ENCODE data around the gene PDHA2.
A peak's percentile ranks its signal among the peaks of the same experiment; 100 is the strongest.
"Not testable (repeated sequence)": the region's sequence is repeated elsewhere in the genome, so short reads cannot be mapped to it uniquely, and the experiment has no call there.

Gene PDHA2

GRCh38 chr4:95839891-95840290 lies at the start of gene PDHA2:
PDHA2 (plus strand) TSS chr4:95840093; CDS start chr4:95840151, 58 bp downstream.
- DNase-seq (ENCODE audit: low spot score) = no peak

DNA sequence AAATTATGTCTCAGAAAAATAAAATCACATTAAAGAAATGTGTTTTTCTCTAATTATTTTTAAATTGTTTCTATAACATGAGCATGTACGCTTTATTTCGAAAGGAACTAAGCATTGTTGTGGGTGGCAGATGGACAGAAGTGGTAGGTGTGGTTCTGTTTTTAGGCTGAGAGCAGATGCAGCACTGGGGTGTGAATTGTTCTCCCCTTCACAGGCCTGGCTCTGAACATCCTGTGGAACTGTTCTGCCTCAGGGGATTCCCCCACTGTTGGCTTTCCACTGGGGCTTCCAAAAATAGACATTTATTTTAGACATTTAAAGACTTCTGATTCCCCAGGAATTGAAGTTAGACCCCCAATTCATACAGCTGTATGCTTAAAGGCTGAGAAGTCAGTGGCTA lies 41.9 kb upstream of the PDHA2 start:
- no peak for DNase-seq (ENCODE audit: low spot score)

GRCh38 chr4:95798727-95799126 lies 41.2 kb upstream of the PDHA2 start:
- DNase-seq (ENCODE audit: low spot score) = no peak

DNA sequence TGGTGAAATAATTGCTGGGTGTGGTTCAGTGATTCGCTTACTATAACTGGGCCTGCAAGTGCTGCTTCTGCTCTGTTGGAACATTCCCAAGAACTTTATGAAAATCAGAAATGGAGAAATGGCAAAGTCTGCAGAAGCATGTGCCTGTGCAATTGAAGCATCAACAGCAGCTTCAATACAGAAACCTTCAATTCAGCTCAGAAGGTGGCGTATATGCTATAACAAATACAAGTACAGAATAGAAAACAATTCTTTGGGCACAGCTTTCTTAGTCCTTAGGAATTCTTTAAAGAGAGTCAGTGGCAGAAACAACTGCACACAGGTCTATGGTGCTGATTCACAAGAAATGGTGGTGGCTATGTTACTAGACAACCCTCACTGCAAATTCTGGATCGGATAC lies 18.0 kb upstream of the PDHA2 start:
- no peak for DNase-seq (ENCODE audit: low spot score)

DNA sequence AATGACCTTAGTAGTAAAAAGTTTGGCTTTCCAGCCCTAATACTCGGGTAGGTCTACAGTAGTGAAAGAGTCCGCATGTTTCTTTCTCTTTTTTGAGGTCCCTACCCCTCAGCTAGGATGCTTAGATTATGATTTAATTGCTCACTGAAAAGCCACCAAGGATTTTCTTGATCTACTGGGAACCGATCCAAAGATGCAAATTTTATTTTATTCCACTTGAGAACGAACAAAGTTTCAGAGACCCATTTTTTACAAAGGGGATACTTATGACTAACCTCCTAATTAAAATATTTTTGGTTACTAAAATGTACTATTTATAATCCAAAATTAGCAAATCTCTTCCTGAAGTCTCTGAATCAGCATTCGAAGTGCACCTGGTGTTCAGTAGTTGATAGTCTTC lies 14.3 kb upstream of the PDHA2 start:
- no peak for DNase-seq (ENCODE audit: low spot score)

GRCh38 chr4:95830651-95831050 lies 9.2 kb upstream of the PDHA2 start:
- no peak for DNase-seq (ENCODE audit: low spot score)

- no peak for DNase-seq (ENCODE audit: low spot score)
Measured at GRCh38 chr4:95831166-95831565, 8.7 kb upstream of the PDHA2 start.

- peak; percentile 15 for DNase-seq (ENCODE audit: low spot score)
Measured at GRCh38 chr4:95833711-95834194, 6.1 kb upstream of the PDHA2 start.

DNA sequence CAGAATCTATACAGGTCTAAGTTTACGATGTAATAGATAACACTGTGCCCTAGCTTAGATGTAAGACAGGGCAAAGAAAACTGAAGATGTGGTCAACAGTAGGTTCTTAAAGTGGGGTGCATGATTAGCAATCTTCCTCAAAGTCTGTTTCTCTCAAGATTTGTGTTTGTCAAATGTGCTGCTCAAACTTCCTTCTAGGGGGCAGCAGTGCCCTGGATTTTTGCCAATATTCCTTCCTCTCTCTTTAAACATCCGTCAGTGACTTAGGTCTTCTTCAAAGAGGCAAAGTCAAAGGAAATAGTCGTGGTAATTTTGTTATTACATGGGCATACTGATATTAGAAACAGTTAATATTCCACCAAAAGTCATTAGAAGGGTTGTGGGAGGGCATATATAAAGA lies 4.2 kb upstream of the PDHA2 start:
- no peak for DNase-seq (ENCODE audit: low spot score)

DNA sequence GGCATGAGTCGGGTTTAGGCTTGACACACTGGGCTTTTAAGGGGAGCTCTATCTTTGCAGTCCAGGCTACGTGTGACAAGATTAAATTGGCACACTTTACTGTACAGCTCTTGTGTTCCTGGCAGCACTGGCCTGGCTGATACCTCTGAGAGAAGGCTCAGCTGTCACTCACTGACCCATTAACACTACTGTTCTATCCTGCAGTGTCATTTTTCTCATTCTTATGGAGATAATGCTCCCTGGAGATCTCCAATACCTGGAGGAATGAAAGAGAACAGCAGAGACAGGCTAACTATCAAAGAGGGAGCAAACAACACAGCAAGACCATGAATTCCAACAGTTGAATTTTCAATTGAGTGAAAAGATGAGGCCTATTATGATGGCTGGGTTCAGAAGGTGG lies 1.7 kb upstream of the PDHA2 start:
- DNase-seq (ENCODE audit: low spot score) = no peak

GRCh38 chr4:95847908-95848460 lies 8.1 kb downstream of the PDHA2 start:
- DNase-seq (ENCODE audit: low spot score) = no peak

- DNase-seq (ENCODE audit: low spot score) = no peak
Measured at GRCh38 chr4:95850161-95850560, 10.3 kb downstream of the PDHA2 start.

DNA sequence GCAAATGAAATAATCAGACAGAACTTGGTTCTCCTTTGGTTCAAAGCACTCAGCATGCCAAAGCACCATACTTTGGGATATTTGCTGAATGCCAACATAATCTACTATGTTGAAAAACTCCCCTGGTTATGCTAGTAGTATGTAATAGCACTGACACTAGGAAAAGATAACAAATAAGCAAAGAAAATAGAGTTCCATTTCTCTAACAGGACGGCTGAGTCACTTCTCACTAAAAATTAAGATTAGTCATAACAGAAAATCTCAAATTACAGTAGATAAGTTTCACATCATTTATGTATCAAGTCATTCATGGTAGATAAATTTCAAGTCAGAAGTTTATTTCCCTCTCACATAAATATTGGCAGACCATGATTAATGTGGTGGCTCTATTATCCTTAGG lies 17.9 kb downstream of the PDHA2 start:
- DNase-seq (ENCODE audit: low spot score) = peak; percentile 7

GRCh38 chr4:95867919-95868318 lies 28.0 kb downstream of the PDHA2 start:
- DNase-seq (ENCODE audit: low spot score) = peak; percentile 8

GRCh38 chr4:95869414-95869813 lies 29.5 kb downstream of the PDHA2 start:
- DNase-seq (ENCODE audit: low spot score) = not testable (repeated sequence)

DNA sequence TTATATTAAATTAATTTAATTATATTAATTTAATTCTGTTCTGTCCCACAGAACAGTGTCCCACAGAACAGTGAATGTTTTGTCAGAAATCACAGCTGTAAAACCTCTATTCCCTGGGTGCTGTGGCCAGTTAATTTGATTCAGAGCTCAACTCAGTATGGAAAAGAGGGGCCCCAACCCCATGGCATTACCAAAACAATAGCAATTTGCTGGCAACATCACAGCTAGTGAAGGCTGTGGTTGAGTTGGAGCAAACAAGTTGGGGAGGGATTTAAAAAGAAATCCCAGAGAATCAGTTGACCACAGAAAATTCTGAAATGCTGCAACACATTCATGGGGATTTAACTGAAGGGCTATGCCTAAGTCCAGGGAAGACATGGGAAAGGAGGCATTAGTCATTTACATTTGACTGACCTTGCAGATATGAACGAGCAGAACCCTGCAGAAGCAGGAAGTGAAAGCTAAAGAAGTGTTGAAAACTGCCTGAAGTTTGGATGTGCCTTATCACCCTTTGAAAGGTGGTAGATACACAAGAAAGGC lies 30.1 kb downstream of the PDHA2 start:
- no peak for DNase-seq (ENCODE audit: low spot score)

GRCh38 chr4:95877636-95878035 lies 37.7 kb downstream of the PDHA2 start:
- no peak for DNase-seq (ENCODE audit: low spot score)

GRCh38 chr4:95887551-95887950 lies 47.7 kb downstream of the PDHA2 start:
- no peak for DNase-seq (ENCODE audit: low spot score)

GRCh38 chr4:95889662-95890061 lies 49.8 kb downstream of the PDHA2 start:
- DNase-seq (ENCODE audit: low spot score) = no peak
